Epithelial cell of esophagus (primary cell): ENCODE results near the gene CDRT4.

ENCODE experiments used
- DNase-seq: peaks from one replicate; pipeline ENCODE4 v3.0.0; 2010; ENCODE audit warnings: low read depth
- H3K4me3 ChIP-seq: 2 replicates; pipeline ENCODE4 v1.5.1; 2011; ENCODE audit warnings: mild to moderate bottlenecking, low read length, control low read depth
- CTCF ChIP-seq: IDR thresholded peaks from 2 replicates; pipeline ENCODE4 v1.5.1; 2011; ENCODE audit warnings: low read depth, mild to moderate bottlenecking, low read length, control low read depth, inconsistent platforms; ENCODE audit not compliant: insufficient read depth; ENCODE audit errors: missing control alignments

Gene CDRT4

GRCh38 chr17:15502369-15503112 lies 35.1 kb upstream of the CDRT4 start:
- peak; percentile 87 for TF ChIP-seq CTCF
- H3K4me3 ChIP-seq: no peak overlapping the region
- peak; percentile 64 for DNase-seq

GRCh38 chr17:15501793-15502192 lies 34.4 kb upstream of the CDRT4 start:
- no peak overlapping the region for H3K4me3 ChIP-seq
- TF ChIP-seq CTCF: no peak
- no peak for DNase-seq

GRCh38 chr17:15501282-15501681 lies 33.9 kb upstream of the CDRT4 start:
- no peak for TF ChIP-seq CTCF
- no peak for DNase-seq
- H3K4me3 ChIP-seq: no peak overlapping the region

GRCh38 chr17:15498107-15498506 lies 30.7 kb upstream of the CDRT4 start:
- no peak for DNase-seq
- no peak for TF ChIP-seq CTCF
- no peak overlapping the region for H3K4me3 ChIP-seq

- no peak for DNase-seq
- TF ChIP-seq CTCF: no peak
- H3K4me3 ChIP-seq: no peak overlapping the region
Observed at GRCh38 chr17:15496735-15497670, 29.6 kb upstream of the CDRT4 start.

- no peak for TF ChIP-seq CTCF
- no peak for DNase-seq
- no peak overlapping the region for H3K4me3 ChIP-seq
Observed at GRCh38 chr17:15494821-15495220, 27.4 kb upstream of the CDRT4 start.
